Panc1 (cell line): ENCODE data around the gene SPACA9.

Experiments
- POLR2AphosphoS5 ChIP-seq: IDR thresholded peaks from 2 replicates; pipeline ENCODE4 v1.6.1; 2012; ENCODE audit warnings: mild to moderate bottlenecking, low read depth, low read length, moderate library complexity
- TF ChIP-seq, protein P1 (sequence below): fragments of 450-650 bp; IDR thresholded peaks from 2 replicates; pipeline ENCODE4 v1.5.1; 2017; ENCODE audit warnings: mild to moderate bottlenecking
- TF ChIP-seq, protein P2 (sequence below), 2 experiments: IDR thresholded peaks; 2 replicates each; pipeline ENCODE4 v1.6.1; 2011 to 2012; ENCODE audit warnings: low read depth in 2 of 2, control low read depth in 1 of 2, low read length in 1 of 2, mild to moderate bottlenecking in 1 of 2, moderate library complexity in 1 of 2; ENCODE audit not compliant: insufficient read depth in 1 of 2

DNA sequence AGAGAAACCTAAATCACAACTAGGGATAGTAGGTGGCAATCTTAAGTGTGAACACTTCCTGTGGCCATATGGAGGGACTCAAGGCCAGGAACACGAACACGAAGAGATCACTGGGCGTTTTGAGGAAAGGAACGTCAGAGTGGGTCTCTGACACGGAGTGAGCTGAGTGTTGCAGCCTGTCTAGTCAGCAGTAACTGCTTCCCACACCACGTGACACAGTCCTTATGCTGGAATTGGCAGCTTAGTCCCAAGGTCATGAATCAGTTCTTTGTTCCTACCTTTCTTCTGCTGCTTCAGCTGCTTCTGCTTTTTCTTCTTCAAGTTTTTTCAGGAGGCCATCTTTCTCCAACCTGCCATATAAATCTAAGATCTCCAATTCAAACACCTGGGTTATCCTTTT, 18.2 kb downstream of the SPACA9 start:
- TF ChIP-seq, protein P1, sequence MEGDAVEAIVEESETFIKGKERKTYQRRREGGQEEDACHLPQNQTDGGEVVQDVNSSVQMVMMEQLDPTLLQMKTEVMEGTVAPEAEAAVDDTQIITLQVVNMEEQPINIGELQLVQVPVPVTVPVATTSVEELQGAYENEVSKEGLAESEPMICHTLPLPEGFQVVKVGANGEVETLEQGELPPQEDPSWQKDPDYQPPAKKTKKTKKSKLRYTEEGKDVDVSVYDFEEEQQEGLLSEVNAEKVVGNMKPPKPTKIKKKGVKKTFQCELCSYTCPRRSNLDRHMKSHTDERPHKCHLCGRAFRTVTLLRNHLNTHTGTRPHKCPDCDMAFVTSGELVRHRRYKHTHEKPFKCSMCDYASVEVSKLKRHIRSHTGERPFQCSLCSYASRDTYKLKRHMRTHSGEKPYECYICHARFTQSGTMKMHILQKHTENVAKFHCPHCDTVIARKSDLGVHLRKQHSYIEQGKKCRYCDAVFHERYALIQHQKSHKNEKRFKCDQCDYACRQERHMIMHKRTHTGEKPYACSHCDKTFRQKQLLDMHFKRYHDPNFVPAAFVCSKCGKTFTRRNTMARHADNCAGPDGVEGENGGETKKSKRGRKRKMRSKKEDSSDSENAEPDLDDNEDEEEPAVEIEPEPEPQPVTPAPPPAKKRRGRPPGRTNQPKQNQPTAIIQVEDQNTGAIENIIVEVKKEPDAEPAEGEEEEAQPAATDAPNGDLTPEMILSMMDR: no peak
- TF ChIP-seq POLR2AphosphoS5: no peak
- TF ChIP-seq, protein P2, sequence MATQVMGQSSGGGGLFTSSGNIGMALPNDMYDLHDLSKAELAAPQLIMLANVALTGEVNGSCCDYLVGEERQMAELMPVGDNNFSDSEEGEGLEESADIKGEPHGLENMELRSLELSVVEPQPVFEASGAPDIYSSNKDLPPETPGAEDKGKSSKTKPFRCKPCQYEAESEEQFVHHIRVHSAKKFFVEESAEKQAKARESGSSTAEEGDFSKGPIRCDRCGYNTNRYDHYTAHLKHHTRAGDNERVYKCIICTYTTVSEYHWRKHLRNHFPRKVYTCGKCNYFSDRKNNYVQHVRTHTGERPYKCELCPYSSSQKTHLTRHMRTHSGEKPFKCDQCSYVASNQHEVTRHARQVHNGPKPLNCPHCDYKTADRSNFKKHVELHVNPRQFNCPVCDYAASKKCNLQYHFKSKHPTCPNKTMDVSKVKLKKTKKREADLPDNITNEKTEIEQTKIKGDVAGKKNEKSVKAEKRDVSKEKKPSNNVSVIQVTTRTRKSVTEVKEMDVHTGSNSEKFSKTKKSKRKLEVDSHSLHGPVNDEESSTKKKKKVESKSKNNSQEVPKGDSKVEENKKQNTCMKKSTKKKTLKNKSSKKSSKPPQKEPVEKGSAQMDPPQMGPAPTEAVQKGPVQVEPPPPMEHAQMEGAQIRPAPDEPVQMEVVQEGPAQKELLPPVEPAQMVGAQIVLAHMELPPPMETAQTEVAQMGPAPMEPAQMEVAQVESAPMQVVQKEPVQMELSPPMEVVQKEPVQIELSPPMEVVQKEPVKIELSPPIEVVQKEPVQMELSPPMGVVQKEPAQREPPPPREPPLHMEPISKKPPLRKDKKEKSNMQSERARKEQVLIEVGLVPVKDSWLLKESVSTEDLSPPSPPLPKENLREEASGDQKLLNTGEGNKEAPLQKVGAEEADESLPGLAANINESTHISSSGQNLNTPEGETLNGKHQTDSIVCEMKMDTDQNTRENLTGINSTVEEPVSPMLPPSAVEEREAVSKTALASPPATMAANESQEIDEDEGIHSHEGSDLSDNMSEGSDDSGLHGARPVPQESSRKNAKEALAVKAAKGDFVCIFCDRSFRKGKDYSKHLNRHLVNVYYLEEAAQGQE (IDR thresholded peaks at IDR 0.05; ENCODE audit: insufficient read depth in 1 of 2, low read depth in 2 of 2, low read length in 1 of 2): no peak
